8988T (cell line): ENCODE data around the gene TCF20.

Source experiments
- DNase-seq: peaks from one replicate; pipeline ENCODE4 v3.0.0; 2011

Gene TCF20

GRCh38 chr22:42299586-42300258 lies 29.3 kb upstream of the TCF20 start:
- no peak for DNase-seq

GRCh38 chr22:42298746-42299145 lies 28.3 kb upstream of the TCF20 start:
- DNase-seq, result no peak

GRCh38 chr22:42297778-42298177 lies 27.3 kb upstream of the TCF20 start:
- no peak for DNase-seq

- DNase-seq, result no peak
Observed at GRCh38 chr22:42296883-42297282, 26.4 kb upstream of the TCF20 start.

- no peak for DNase-seq
Observed at GRCh38 chr22:42296381-42296853, 26.0 kb upstream of the TCF20 start.

- peak; percentile 63 for DNase-seq
Observed at GRCh38 chr22:42294034-42294985, 23.9 kb upstream of the TCF20 start.

- DNase-seq, result no peak
Observed at GRCh38 chr22:42292732-42293520, 22.5 kb upstream of the TCF20 start.

- no peak for DNase-seq
Observed at GRCh38 chr22:42291287-42291686, 20.8 kb upstream of the TCF20 start.

- DNase-seq, result no peak
Observed at GRCh38 chr22:42289671-42290541, 19.5 kb upstream of the TCF20 start.

- DNase-seq, result no peak
Observed at GRCh38 chr22:42288791-42289190, 18.3 kb upstream of the TCF20 start.

GRCh38 chr22:42287174-42287890 lies 16.9 kb upstream of the TCF20 start:
- DNase-seq, result no peak

- no peak for DNase-seq
Observed at GRCh38 chr22:42286205-42286604, 15.8 kb upstream of the TCF20 start.

GRCh38 chr22:42285604-42286003 lies 15.2 kb upstream of the TCF20 start:
- DNase-seq, result no peak

GRCh38 chr22:42284643-42285181 lies 14.3 kb upstream of the TCF20 start:
- DNase-seq, result no peak

- no peak for DNase-seq
Observed at GRCh38 chr22:42284202-42284591, 13.7 kb upstream of the TCF20 start.

- DNase-seq, result no peak
Observed at GRCh38 chr22:42283278-42284201, 13.1 kb upstream of the TCF20 start.

GRCh38 chr22:42282943-42283277 lies 12.5 kb upstream of the TCF20 start:
- no peak for DNase-seq

GRCh38 chr22:42282252-42282942 lies 11.9 kb upstream of the TCF20 start:
- DNase-seq, result no peak

GRCh38 chr22:42281706-42282251 lies 11.3 kb upstream of the TCF20 start:
- no peak for DNase-seq
